ENCODE data around the gene DPP7.
"Not testable (repeated sequence)": the region's sequence is repeated elsewhere in the genome, so short reads cannot be mapped to it uniquely, and the experiment has no call there.

Gene DPP7

DNA sequence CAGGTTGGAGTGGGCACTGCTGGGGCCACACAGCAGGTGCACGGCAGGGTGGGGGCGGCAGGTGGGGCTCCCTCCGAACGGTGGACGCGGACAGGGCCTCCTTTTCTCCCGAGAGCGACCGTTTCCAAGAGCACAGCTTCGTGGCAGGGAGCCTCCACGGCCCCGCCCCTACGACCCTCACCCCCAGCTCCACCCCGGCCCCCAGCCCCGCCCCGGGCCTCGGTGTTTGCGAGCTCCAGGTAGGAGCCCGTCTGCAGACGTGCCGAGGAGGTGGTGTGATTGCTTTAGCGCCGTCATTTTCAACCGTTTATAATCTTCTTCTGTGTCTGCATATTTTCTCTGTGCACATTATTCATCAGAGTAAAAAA, 33.2 kb upstream of the DPP7 start:
- DNase-seq, result no peak

GRCh38 chr9:137147091-137147792, 32.7 kb upstream of the DPP7 start:
- no peak for DNase-seq

GRCh38 chr9:137146527-137146918, 32.0 kb upstream of the DPP7 start:
- DNase-seq, result no peak

DNA sequence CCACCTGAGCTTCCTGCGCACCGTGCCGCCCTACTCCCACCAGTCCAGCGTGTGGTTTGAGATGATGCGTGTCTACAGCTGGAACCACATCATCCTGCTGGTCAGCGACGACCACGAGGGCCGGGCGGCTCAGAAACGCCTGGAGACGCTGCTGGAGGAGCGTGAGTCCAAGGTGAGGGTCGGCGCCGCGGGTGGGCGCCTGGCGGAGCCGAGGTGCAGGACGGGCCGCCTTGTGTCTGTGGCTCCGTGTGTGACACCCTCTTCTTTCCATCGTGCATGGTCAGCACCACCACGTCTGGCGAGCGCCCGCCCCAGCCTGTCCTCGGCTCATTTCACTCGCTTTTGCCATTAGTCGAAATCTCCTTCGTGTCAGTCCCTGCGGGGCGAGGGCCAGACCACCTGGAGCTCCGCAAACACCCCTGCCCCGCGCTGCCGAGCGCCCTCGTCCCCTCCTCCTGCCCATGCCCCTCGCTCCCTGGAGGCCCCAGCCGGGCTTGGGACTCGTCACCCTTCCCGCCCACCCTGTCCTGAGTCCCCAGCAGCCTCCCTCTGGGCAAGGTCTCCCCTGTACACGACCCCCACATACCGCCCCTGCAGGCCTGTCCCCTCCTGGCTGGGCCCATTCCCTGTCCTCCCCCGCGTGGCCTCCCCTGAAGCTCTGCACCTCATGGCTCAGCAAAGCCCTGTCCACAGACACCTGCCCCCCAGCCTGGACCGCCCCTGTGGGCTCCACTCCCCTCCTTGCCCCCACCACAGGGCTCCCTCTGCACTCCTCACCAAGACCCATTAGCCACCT, 31.4 kb upstream of the DPP7 start:
- no peak for DNase-seq

- DNase-seq, result no peak
These were observed 28.9 kb upstream of the DPP7 start for GRCh38 chr9:137143459-137143858.

DNA sequence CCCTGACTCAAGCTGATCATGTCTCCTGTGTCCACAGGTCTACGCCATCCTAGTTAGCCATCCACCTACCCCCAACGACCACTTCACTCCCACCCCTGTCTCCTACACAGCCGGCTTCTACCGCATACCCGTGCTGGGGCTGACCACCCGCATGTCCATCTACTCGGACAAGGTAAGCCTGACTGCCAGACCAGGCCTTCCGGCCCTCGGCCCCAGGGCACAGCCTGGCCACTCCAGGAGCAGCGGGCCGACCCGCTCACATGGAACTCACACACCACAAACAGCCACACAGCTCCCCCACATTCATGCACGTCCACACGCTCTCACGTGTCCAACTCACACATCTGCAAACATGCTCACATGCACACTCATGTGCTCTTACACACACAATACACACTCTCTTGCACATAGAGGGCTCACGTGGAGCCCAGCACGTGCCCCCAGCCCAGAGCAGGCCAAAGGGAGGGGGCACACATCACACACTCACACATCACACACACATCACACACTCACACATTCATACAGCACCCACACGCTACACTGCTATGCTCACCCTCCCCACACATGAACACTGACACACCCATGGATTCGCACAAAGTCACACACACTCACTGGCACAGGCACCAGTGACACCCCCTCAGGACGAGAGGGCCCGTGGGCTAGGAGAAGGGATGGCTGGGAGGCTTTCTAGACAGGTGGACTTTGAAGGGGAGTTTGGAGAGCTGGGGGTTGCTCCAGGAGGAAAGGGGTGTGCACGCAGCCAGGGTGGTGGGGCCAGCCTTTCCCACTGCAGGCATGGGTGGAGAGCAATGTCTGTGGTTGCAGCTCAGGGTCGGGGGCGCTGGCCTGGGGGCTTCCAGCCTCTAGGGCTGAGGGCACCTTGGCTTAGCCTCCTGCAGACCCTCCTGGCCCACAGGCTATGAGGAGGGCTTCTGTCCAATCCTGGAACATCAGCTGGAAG, 27.7 kb upstream of the DPP7 start:
- no peak for DNase-seq

DNA sequence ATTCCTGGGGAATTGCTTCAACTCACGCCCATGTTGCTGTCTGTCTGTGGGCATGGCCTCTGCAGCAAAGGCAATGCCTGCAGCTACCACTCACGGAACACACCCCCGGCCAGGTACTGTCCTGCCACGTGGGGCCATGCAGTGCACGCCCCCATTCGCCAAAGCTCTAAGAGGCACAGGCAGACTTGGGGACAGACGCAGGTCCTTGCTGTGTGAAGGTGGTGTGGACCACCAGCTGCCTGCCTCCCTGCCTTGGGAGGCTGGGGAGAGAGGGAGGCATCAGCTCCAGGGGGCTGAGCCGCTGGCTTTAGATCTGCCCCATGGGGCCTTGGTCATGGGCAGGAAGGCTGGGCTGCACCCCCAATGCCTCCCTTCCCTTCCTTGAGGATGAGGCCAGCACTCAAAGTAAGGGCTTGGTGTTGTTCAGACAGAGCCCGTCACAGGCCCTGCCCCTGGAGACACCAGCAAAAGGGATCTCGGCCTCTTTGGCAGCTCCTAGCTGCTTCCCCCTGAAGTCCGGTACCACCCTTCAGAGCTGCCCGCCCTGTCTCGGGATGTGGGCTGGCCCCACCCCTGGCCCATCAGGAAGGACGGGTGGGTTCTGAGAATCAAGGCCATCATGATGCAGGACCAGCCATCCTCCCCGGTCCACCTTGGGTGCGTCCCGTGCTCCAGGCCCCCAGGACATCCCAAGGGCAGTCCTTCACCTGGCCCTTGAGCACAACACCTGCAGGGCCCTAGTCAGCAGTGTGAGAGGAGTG, 26.7 kb upstream of the DPP7 start:
- no peak for DNase-seq

DNA sequence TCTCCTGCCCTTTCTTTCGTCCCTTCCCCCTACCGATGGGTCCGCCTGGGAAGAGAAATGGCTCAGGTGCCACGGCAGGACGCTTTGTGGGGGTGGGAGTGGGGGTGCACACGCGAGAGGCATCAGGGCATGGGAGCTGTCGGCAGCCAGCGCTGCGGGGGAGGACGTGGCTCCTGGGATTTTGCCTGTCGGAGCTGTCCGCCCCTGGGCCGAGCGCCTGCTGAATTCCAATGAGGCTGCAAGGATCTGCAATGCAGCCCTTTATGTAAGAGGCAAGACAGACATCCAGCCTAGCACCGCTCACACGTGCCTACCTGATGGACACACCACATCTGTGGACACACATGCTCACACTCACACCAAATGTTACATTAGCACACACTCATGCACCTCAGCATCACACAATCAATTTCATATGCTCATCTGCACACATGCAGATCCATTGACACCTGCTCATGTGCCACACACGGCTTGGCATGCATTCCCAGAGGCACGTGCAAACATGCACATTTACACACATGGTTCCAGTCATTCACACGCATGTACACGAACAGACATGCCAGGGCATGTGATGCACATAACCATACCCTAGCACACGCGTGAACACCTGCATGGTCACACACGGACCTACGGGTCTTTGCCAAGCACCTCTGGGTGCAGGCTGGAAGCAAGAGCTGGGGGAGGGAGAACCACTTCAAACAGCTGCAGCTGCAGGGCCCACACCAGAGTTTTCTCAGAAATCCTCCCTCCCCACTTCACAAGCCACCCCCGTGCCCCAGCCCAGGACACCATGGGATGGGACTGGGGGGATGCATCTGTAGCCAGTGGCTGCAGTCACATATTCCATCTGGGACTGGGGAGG, 25.8 kb upstream of the DPP7 start:
- DNase-seq, result no peak

DNA sequence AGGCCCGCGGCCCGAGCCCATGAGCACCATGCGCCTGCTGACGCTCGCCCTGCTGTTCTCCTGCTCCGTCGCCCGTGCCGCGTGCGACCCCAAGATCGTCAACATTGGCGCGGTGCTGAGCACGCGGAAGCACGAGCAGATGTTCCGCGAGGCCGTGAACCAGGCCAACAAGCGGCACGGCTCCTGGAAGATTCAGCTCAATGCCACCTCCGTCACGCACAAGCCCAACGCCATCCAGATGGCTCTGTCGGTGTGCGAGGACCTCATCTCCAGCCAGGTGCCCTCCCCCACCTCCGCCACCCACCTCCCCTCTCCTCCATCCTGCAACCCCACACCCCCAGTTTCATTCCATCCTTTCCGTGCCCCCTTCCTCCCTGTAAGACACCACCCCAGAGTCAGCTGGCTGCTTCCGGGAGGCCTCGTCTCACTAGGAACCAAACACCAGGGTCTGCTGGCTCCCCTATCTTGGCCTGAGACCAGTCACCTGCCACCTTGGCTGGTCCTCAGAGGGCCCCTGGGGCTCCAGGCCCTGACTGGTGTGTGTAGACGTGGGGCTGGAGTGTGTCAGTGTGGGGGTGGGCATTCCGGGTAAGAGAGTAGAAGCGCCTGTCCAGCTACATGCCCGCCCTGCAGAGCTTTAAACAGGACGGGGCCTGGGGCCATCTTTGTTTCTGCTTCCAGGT, 25.1 kb upstream of the DPP7 start:
- DNase-seq, result no peak

DNA sequence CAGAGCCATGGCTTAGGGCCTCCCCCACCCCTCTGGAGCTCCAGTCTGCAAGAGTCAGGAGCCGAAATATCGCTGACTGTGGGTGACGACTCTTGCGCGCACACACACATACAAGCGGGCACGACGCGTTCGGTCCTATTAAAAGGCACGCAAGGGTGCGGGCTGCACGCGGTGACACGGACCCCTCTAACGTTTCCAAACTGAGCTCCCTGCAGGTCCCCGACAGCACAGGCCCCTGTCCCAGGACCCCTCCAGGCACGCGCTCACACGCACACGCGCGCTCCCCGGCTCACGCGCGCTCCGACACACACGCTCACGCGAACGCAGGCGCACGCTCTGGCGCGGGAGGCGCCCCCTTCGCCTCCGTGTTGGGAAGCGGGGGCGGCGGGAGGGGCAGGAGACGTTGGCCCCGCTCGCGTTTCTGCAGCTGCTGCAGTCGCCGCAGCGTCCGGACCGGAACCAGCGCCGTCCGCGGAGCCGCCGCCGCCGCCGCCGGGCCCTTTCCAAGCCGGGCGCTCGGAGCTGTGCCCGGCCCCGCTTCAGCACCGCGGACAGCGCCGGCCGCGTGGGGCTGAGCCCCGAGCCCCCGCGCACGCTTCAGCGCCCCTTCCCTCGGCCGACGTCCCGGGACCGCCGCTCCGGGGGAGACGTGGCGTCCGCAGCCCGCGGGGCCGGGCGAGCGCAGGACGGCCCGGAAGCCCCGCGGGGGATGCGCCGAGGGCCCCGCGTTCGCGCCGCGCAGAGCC, 24.4 kb upstream of the DPP7 start, which contains the start of gene GRIN1:
GRIN1 (plus strand) TSS at position 433 of the 746 bp plus-strand sequence. CDS start 333 bp downstream, outside the sequence.
- no peak for DNase-seq

DNA sequence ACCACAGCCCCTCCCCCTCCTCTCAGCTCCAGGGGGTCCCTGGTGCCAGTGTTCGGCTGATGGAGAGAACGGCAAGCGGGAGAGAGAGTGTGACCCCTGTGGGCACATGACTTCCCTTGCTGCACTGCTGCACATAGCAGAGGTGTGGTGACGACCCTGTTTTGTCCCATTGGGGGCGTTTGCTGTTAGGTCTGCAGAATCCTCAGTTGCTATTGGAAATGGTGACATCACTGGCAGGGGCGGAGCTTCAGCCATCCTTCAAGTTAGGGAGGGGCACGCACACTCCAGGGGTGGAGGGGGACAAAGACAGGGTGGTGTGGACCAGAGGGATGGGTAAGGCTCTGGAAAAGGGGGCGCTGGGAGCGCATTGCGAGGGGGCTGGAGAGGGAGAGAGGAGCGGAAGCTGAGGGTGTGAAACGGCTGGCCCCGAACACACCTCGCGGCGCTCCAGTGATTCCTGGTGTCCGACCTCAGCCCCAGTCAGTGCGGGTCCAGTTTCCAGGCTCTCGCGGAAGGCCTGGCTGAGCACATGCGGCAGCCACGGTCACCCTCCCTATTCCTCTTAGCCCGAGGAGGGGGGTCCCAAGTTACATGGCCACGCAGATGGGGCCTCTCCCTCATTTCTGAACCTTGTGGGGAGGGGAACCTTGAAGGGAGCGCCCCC, 23.7 kb upstream of the DPP7 start:
- DNase-seq, result no peak

DNA sequence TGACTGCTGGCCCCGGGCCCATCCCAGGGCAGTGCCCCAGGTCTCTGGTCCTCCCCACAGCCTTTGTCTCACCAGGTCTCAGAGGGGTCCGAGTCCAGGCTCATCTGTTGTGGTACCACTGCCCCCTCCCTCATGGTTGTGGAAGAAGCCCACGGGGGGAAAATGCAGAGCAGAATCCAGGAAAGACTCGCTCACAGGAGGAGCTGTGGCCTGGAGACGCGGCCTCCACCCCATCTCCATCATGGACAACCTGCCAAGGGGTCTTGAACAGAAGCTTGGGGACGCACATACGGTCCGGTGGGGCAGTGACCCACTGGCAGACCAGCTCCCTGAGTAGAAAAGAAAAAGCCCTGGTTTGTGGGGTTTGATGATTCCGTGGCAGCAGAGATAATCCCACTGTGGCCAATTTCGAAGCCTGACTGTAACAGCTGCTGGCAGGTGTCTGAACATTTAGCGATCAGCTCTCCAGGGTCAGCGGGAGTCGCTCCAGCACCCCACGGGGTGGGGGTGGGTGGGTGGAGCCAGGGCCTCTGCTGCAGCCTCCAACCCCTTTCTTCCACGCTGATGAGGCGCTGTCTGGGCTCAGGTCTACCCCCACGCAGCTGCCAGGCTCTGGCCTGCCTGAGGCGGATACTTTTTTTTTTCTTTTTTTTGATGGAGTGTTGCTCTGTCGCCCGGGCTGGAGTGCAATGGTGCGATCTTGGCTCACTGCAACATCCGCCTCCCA, 22.5 kb upstream of the DPP7 start:
- DNase-seq, result no peak

DNA sequence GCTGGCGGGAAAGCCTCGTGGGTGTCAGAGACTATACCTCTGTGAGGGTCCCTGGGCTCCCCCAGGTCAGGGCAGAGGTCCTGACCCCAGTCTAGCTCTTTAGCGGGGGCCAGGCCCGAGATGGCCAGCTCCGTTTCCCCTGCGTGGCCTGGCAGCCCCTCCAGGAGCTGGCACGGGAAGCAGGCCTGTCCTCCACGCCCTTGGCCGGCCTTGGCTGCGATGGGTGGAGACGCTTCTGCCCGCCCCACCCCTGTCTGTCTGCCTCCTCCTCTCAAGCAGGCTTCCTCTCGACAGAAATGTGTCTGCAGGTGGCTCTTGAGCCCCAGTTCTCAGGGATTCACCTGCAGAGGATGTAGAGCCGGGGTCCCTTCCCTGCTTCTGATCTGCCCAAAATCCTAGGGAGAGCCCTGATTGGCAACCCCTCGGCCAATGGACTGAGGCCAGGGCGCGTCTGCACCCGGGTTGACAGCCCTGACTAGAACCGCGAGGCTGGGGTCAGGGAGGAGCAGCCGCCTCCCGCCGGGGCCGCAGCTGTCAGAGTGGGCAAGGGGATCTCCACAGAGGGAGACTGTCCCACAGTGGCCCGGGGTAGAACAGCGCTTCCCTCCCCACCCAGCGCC, 21.8 kb upstream of the DPP7 start:
- DNase-seq, result no peak

DNA sequence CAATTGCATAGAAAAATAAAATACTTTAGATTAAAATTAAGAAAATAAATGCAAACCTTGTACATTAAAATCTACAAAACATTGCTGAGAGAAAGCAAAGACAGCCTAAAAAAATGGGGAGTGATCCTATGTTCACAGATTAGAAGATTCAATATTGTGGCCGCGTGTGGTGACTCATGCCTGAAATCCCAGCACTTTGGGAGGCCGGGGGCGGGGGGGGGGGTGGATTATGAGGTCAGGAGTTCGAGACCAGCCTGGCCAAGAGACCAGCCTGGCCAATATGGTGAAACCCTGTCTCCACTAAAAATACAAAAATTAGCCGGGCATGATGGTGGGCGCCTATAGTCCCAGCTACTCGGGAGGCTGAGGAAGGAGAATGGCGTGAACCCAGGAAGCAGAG, 20.6 kb upstream of the DPP7 start:
- DNase-seq, result not testable (repeated sequence)

DNA sequence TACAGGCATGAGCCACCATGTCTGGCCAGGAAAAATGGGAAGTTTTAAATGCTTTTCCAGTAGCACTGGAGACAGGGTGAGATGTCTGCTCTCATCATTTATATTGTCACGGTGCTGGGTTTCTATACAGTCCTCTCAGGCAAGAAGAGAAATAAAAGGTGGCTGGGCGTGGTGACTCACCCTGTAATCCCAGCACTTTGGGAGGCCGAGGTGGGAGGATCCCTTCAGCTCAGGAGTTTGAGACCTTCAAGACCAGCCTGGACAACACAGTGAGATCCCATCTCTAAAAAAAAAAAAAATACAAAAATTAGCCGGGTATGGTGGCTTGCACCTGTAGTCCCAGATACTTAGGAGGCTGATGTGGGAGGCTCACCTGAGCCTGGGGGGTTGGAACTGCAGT, 19.7 kb upstream of the DPP7 start:
- DNase-seq, result no peak

DNA sequence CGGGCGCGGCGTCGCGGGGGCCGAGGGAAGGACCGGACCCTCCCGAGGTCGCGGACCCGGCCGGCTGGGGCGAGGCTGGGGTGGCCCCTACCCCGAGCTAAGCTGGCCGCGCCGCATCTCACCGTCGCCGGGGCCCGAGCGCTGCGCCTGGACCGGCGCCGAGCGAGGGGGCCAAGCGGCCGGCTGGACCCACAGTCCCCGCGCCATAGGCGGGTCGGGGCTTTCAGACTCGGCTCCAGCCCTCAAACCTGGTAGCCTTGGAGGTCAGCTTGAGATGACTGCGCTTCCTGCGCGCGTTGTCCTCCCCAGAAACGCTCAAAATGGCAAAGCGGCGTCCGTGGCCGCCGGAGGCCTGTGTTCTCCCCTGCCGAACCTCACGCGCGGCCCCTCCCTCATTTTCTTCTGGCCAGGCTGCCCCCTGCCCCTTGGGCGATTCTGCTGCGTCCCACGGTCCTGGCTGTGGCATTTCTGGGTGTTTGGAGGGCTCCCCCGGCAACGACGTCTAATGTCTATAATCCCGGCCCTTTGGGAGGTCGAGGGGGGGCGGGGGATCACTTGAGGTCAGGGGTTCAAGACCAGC, 15.7 kb upstream of the DPP7 start:
- DNase-seq, result no peak

GRCh38 chr9:137129456-137130175, 15.1 kb upstream of the DPP7 start:
- peak; percentile 97 for DNase-seq
